HepG2 (cell line): ENCODE data around the gene CMTM3. TPM values are rescaled to one million over a fixed set of nuclear protein-coding genes. Genes with fewer than 3 reads are reported as not detected.

Experiments
- ATAD3A ChIP-seq: sonication (generic); formaldehyde crosslinking; IDR thresholded peaks from 2 replicates; pipeline ENCODE4 v1.4.0; 2020; ENCODE audit warnings: missing genetic modification reagents
- ATM ChIP-seq: fragments of 450-650 bp; IDR thresholded peaks from 2 replicates; pipeline ENCODE4 v1.7.1; 2017; ENCODE audit warnings: mild to moderate bottlenecking, borderline replicate concordance
- DR1 ChIP-seq: sonication (generic); formaldehyde crosslinking; IDR thresholded peaks from 2 replicates; pipeline ENCODE4 v1.8.0; 2021; ENCODE audit warnings: mild to moderate bottlenecking, missing genetic modification reagents, inconsistent platforms
- HDAC1 ChIP-seq: sonication (generic); formaldehyde crosslinking; IDR thresholded peaks from 2 replicates; pipeline ENCODE4 v1.5.1; 2020; ENCODE audit warnings: mild to moderate bottlenecking, missing genetic modification reagents
- HDAC2 ChIP-seq: sonication (generic); formaldehyde crosslinking; IDR thresholded peaks from 2 replicates; pipeline ENCODE4 v1.4.0; 2020; ENCODE audit warnings: missing genetic modification reagents
- NFE2L2 ChIP-seq: fragments of 150-350 bp; IDR thresholded peaks from 2 replicates; pipeline ENCODE4 v1.6.1; 2014; ENCODE audit warnings: low read length
- PBX3 ChIP-seq: sonication (generic); formaldehyde crosslinking; IDR thresholded peaks from 2 replicates; pipeline ENCODE4 v1.8.1; 2023; ENCODE audit warnings: missing genetic modification reagents, inconsistent platforms, borderline replicate concordance
- SAFB2 ChIP-seq: sonication (generic); formaldehyde crosslinking; IDR thresholded peaks from 2 replicates; pipeline ENCODE4 v1.5.1; 2020; ENCODE audit warnings: missing genetic modification reagents, low read depth, mild to moderate bottlenecking, borderline replicate concordance
- SMAD9 ChIP-seq: sonication (generic); formaldehyde crosslinking; IDR thresholded peaks from 2 replicates; pipeline ENCODE4 v1.5.1; 2020; ENCODE audit warnings: mild to moderate bottlenecking, missing genetic modification reagents
- SNRNP70 ChIP-seq: fragments of 200-400 bp; formaldehyde crosslinking; IDR thresholded peaks from 2 replicates; pipeline ENCODE4 v1.6.1; 2017; ENCODE audit warnings: mild to moderate bottlenecking, low read depth, low read length, moderate library complexity
- TFE3 ChIP-seq: IDR thresholded peaks from 2 replicates; pipeline ENCODE4 v1.6.1; 2016
- ZNF234 ChIP-seq: sonication (generic); formaldehyde crosslinking; conservative IDR thresholded peaks from 2 replicates; pipeline ENCODE4 v1.5.1; 2020; ENCODE audit warnings: mild to moderate bottlenecking, missing genetic modification reagents
- ZNF263 ChIP-seq: sonication (generic); formaldehyde crosslinking; IDR thresholded peaks from 2 replicates; pipeline ENCODE4 v1.4.0; 2020; ENCODE audit warnings: missing genetic modification reagents
- ZNF337 ChIP-seq: sonication (generic); formaldehyde crosslinking; IDR thresholded peaks from 2 replicates; pipeline ENCODE4 v1.5.1; 2020; ENCODE audit warnings: missing genetic modification reagents, low read depth, mild to moderate bottlenecking, borderline replicate concordance
- ZNF773 ChIP-seq: sonication (generic); formaldehyde crosslinking; IDR thresholded peaks from 2 replicates; pipeline ENCODE4 v1.4.0; 2020; ENCODE audit warnings: missing genetic modification reagents, borderline replicate concordance
- ZNF883 ChIP-seq: sonication (generic); formaldehyde crosslinking; IDR thresholded peaks from 2 replicates; pipeline ENCODE4 v1.5.1; 2020; ENCODE audit warnings: mild to moderate bottlenecking, missing genetic modification reagents; ENCODE audit errors: not compliant biosample characterization
- polyA plus RNA-seq, 8 experiments: library from polyadenylated mRNA; depleted of rRNA in 3 of 8; stranded (reverse) in 7 of 8; unstranded in 1 of 8; fragments of >200 nt; fragmentation: Illumina TruSeq in 4 of 8; extraction: Trizol in 4 of 8; gene quantifications; 2 replicates each; pipeline versions ENCODE4 v1.2.1 to v1.2.3, GENCODE V29; 2011 to 2016; ENCODE audit warnings: low read depth in 4 of 8, missing spikeins in 1 of 8, mixed read lengths in 1 of 8; ENCODE audit not compliant: insufficient read depth in 1 of 8
- total RNA-seq, 5 experiments: library from RNA; depleted of rRNA; stranded (reverse); fragments of >200 nt; fragmentation: Illumina TruSeq; extraction: Trizol; gene quantifications; 2 replicates each; pipeline ENCODE4 v1.2.3, GENCODE V29; 2016; ENCODE audit warnings: low read depth in 1 of 5
- TF ChIP-seq, protein P1 (sequence below): sonication (generic); formaldehyde crosslinking; IDR thresholded peaks from 2 replicates; pipeline ENCODE4 v1.4.0; 2020; ENCODE audit warnings: mild to moderate bottlenecking, low read depth, missing genetic modification reagents
- TF ChIP-seq, protein P2 (sequence below): sonication (generic); formaldehyde crosslinking; IDR thresholded peaks from 2 replicates; pipeline ENCODE4 v1.9.0; 2022; ENCODE audit warnings: missing genetic modification reagents, mild to moderate bottlenecking, borderline replicate concordance

CMTM3 gene
- total and polyA plus RNA-seq, 2 of the 13 experiments (the other 11 are each of a cell fraction or from before 2014, with no cell fraction given): 29.2 to 48.7 TPM

DNA sequence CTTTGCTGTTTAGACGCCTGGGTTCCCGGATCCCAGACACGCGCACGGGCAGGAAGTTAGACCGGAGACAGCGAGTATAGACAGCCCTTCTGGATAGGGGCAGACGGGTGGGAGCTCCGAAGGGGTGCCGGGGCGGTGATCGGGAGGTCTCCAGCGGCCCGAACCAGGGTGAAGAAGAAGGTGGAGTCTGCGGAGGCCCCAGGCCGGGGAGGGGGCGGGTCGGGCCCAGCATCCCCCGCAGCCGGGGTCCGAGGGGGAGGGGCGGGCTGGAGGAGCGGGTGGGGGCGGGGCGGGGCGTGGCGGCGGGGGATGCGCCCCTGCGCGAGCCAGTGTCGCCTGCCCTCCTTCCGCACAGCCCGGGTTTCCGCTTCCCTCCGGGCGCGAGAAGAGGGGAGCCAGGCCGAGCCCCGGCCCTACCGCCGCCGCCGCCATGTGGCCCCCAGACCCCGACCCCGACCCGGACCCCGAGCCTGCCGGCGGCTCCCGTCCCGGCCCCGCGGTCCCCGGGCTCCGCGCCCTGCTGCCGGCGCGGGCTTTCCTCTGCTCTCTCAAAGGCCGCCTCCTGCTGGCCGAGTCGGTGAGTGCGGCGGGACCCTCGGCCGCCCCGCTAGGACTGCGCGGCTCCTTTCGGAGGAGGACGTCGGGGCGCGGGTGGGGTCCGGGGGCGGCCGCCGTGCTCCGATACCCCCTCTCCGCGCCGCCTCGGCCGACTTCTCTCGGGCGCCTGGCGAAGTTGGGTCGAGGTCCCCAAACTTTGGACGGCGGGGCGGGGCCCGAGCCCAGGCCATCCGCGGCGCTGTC, at the start of gene CMTM3 (continued):
- TF ChIP-seq SNRNP70: no peak
- TF ChIP-seq ZNF263 (CRISPR knock-in tag): no peak; the same call in 1 of the 2 replicates
- no peak for TF ChIP-seq PBX3 (CRISPR knock-in tag)
- peak; percentile 59 for TF ChIP-seq ZNF883
- TF ChIP-seq ATM: no peak
- TF ChIP-seq, protein P1, sequence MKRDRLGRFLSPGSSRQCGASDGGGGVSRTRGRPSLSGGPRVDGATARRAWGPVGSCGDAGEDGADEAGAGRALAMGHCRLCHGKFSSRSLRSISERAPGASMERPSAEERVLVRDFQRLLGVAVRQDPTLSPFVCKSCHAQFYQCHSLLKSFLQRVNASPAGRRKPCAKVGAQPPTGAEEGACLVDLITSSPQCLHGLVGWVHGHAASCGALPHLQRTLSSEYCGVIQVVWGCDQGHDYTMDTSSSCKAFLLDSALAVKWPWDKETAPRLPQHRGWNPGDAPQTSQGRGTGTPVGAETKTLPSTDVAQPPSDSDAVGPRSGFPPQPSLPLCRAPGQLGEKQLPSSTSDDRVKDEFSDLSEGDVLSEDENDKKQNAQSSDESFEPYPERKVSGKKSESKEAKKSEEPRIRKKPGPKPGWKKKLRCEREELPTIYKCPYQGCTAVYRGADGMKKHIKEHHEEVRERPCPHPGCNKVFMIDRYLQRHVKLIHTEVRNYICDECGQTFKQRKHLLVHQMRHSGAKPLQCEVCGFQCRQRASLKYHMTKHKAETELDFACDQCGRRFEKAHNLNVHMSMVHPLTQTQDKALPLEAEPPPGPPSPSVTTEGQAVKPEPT (CRISPR knock-in tag): no peak
- TF ChIP-seq, protein P2, sequence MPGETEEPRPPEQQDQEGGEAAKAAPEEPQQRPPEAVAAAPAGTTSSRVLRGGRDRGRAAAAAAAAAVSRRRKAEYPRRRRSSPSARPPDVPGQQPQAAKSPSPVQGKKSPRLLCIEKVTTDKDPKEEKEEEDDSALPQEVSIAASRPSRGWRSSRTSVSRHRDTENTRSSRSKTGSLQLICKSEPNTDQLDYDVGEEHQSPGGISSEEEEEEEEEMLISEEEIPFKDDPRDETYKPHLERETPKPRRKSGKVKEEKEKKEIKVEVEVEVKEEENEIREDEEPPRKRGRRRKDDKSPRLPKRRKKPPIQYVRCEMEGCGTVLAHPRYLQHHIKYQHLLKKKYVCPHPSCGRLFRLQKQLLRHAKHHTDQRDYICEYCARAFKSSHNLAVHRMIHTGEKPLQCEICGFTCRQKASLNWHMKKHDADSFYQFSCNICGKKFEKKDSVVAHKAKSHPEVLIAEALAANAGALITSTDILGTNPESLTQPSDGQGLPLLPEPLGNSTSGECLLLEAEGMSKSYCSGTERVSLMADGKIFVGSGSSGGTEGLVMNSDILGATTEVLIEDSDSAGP (CRISPR knock-in tag): peak; percentile 62; the same call in 1 of the 2 replicates
- TF ChIP-seq SMAD9: no peak
- peak; percentile 47 for TF ChIP-seq HDAC2 (CRISPR knock-in tag)
- TF ChIP-seq ZNF773 (CRISPR knock-in tag): no peak
- no peak for TF ChIP-seq ZNF337
- TF ChIP-seq DR1: 0 out of 2 replicates have a peak, but pooled peaks have one; percentile 10
- no peak for TF ChIP-seq NFE2L2
- TF ChIP-seq ATAD3A (CRISPR knock-in tag): no peak
- TF ChIP-seq TFE3 (CRISPR knock-in tag): 0 out of 2 replicates have a peak, but pooled peaks have one; percentile 2
- TF ChIP-seq ZNF234 (CRISPR knock-in tag): no peak
- no peak; the same call in 1 of the 2 replicates for TF ChIP-seq SAFB2 (CRISPR knock-in tag)
- 0 out of 2 replicates have a peak, but pooled peaks have one; percentile 25 for TF ChIP-seq HDAC1 (CRISPR knock-in tag)
